Middle frontal gyrus (tissue), 1 donor: ENCODE data around the gene LMAN2L.
"Not testable (repeated sequence)": the region's sequence is repeated elsewhere in the genome, so short reads cannot be mapped to it uniquely, and the experiment has no call there.

ENCODE experiments used
- DNase-seq: peaks from one replicate; pipeline ENCODE4 v3.0.0-alpha.2; 2015; ENCODE audit warnings: low spot score; ENCODE audit errors: extremely low spot score

Gene LMAN2L

DNA sequence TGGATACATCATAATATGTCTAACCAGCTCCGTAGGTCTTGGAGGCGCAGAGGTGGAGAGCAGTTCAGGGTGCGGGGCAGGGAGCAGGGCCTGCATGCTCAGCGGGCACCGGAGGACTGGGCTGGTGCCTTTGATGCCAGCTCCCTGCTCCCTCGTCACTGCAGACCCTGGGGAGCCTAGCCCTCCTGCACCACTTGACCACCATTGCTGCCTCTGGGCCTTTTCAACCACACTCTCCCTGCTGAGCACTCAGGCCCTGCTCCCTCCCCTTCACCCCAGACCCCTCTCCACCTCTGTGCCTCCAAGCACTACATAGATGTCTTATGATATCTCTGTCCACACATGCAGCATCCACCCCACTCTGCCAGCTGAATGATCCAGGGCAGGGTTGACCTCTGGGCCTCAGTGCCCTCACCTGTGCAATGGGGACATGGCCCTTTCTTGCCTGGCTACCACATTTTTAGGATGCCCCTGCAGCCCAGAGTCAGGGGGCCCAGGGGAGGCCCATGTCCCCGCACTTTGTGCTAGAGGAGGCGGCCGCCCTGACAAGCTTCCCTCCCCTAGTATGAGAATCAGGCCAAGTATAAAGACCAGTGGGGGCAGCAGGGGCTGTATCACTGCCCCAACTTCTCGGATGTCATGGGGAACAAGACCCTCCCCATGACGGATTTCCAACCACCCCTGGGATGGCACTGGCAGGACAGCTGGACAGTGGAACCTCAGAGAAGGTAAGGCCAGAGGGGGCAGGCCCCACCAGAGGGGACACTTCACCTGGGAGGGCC is 51.0 kb downstream of the LMAN2L start:
- DNase-seq, result no peak

DNA sequence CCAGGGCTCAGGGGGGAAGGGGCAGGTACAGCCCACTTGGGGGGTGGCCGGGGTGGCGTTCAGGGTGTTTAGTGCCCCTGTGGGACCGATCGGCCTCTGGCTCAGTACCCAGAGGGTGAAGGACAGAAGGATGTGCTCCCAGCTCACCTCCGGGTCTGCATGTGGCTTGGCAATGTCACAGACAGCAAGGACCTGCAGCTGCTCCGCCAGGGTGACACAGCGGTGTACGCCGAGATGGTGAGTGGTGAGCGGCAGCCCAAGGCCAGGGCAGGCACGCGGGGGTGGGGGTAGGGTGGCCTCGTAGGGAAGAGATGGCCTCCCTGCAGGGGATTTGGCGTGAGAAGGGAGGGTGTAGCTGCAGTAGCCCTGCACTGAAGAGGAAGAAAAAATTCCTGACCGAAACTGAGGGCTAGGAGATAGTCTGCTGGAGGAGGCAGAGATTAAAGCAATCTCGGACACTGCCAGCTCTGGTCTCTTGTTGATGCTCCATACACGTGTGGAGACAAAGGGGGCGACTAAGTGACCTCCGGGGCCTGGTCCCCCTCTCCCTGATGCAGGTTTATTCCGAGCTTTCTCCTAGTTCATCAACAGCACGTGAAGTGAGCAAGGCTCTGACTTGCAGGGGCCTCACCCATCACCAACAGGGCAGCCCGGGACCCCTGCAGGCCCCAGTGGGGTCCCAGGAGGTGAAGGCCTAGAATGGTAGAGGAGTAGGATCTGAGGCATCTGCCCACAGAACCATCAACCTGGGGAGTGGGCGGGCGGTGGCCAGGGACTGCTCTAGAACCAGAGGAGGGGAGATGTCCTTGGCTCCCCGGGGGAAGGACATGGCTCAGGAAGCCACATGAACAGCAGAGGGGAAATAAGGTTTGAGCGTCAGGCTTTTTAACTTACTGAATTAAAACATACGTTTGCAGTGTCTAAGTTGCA is 51.9 kb downstream of the LMAN2L start:
- DNase-seq, result no peak

DNA sequence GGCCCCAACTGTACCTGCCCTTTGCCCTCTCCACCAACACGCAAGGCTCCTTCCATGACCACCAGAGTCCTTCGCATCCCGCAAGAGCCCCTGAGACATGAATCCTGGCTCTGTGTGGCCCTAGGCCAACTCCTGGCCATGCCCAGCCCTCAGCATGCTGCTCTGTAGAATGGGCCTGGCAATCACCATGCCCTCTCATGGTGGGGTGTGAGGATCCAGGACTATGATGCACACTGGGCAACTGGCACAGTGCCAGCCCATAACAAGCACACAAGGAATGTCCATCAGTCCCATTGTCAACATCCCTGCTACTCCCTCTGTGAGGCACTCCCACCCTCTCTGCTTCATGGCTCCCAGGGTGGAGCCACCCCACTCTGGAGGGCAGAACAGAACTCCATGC is 52.6 kb downstream of the LMAN2L start:
- DNase-seq, result no peak

DNA sequence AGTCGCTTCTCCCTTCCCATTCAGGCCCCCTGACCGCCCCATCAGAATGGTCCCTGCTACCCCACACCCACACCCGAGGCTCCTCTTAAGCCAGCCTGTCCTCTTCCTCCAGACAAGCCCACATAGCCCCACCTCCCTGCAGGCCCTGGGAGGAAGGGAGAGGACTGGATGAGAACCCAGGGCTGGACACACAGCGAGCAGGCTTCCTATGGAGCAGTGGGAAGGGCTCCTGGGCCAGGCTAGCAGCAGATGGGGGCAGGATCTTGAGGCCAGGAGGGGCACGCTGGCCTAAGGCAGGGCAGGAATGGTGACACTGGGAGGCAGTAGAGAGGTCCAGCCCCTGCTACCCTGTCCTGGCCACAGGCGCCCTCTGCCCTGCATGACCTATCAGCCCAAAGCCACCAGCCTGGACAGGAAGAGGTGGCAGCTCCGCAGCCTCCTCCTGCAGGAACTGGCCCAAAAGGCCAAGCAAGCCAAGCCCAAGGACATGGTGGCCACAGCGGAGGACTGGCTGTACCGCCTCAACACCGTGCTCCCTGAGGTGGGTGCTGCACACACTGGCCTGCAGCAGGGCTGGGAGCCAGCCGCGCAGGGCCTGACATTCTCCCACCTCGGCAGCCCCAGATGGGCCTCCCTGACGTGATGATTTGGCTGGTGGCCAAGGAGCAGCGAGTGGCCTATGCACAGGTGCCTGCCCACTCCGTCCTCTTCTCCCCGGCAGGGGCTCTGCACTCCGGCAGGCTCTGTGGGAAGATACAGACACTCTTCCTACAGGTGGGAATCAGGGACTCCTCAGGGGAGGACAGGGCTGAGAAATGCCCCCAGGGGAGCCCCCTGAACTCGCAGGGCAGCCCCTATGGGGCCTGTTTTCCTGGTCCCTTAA is 54.0 kb downstream of the LMAN2L start:
- no peak for DNase-seq

DNA sequence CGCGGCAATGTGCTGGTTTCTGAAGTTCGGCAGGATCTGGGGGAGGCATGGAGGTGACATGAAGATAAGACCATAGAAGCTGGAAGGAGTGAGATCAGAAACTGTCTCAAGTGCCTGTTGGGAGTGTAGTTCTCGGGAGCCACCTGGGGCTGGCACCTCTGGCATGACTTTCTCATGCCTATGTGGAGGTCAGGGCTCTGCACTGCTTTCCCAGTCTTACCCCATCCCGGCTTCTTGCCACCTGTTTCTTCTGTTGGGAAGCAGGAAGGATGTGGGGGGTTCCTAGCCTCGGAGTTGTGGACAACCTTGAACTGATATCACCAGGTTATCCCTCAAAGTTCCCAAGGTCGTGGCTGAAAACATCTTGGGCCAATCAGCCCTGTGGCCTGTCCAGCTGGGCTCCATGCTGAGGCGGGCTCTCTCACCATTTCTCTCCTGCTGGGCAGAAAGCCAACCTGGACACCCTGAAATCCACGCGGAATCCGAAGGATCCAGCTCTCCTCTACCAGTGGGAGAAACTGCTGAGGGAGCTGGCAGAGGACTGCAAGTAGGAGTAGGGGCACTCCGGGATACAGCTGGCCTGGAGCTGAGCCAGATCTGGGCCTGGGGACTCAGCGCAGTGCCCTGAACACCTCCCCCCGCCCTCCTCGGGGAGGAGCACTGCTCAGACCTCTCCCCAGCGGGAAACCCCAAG is 54.8 kb downstream of the LMAN2L start:
- no peak for DNase-seq

DNA sequence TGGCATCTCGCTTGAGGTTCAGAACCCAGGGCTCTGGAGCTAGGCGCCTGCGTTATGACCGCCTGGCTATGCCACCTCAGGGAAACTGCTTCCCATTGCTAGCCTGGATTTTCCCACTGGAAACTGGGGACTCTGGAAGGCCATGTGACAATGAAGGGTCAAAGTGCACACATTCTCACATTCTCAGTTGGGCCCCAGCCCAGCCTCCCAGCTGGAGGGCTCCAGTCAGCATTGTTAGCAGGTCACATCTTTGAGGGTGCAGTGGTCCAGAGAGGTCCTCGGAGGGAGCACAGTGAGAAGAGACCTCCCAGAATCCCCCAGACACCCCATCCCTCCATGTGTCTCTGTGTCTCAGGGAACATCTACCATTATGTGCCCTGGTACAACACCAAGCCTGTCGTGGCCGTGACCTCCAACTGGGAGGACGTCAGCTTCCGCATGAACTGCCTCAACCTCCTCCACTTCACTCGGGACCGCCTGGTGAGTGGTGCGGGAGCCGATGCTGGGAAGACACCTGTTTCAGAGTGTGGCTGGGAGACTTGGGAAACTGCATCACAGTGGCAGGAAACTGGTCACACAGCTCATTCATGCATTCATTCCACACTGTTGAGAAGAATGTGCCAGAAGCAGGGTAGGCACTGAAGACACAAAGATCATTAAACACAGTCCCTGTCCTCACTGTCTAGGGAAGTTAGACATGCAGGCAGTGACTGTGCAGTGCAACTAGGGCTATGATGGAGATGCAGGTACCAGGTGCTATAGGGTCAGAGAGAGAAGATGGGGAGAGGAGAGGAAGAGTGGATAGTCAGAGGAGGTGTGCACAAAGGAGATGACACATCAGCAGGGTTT is 55.7 kb downstream of the LMAN2L start:
- no peak for DNase-seq

DNA sequence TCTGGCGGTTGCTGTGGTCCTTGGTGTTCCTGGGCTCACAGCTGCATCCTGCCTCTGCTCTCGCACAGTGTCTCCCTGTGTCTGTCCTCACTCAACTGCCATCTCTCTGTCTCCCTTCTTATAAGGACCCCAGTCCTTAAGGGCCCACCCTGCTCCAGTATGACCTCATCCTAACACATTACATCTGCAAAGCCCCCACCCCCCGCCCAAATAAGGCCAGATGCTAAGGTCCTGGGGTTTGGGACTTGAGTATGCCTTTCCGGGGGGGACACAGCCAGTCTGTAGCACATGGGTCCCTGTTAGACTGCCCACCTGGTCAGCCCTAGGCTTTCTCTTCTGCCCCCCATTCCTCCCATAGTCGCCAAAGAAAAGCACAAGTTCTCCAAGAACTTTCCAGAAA is 56.6 kb downstream of the LMAN2L start:
- no peak for DNase-seq

DNA sequence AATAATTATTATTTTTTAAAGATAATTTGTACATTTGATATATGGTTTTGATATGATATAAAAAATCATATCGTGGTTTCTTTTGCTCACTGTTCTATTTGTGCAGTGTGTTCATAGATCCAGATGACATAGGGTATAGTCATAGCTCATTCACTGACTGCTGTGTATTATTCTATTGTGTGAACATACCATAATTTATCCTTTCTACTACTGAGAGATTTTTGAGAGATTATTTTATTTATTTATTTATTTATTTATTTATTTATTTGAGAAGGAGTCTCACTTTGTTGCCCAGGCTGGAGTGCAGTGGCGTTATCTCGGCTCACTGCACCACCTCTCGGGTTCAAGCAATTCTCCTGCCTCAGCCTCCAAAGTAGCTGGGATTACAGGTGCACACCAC is 58.3 kb downstream of the LMAN2L start:
- no peak for DNase-seq

DNA sequence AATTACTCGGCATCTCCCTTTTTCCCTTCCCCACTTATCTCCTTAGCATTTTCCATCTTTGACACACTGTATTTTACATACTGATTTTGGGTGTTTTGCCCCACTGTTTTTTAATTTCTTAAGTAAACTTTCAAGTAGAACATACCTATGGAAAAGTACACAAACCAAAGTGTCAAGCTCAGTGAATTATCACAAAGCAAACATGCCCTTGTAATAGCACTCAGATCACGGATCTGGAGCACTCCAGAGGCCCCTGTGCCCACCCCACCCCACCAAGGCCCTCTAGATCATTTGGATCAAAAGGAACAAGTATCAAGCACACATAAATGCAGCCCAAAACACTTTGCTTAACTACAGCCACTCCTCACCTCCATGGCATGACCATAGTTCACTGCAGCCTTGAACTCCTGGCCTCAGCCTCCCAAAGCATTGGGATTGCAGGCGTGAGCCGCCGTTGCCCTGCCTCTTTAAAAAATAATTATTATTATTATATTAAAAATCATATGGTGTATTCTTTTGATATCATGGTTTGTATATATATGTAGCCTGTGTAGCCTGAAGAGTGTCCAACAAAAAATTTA is 59.2 kb downstream of the LMAN2L start:
- no peak for DNase-seq

DNA sequence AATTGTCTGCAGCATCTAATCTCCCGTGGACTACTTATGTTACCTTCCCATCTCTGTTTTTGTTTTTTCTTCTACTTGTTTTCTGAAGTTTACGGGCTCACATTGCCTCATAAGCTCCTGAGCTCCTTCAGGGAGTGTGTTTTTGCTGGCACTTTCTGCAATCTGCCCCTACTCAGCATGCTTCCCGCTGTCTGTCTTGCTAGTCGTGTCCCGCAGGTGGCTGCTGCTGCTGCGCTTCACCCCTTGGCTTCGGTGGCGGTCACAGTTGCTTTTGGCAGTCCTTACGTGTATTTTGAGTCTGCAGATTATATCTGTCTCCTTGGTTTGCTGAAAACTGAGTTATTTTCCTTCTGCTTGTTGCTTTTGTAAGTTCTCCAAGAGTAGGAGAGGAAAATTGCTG is 60.0 kb downstream of the LMAN2L start:
- no peak for DNase-seq

DNA sequence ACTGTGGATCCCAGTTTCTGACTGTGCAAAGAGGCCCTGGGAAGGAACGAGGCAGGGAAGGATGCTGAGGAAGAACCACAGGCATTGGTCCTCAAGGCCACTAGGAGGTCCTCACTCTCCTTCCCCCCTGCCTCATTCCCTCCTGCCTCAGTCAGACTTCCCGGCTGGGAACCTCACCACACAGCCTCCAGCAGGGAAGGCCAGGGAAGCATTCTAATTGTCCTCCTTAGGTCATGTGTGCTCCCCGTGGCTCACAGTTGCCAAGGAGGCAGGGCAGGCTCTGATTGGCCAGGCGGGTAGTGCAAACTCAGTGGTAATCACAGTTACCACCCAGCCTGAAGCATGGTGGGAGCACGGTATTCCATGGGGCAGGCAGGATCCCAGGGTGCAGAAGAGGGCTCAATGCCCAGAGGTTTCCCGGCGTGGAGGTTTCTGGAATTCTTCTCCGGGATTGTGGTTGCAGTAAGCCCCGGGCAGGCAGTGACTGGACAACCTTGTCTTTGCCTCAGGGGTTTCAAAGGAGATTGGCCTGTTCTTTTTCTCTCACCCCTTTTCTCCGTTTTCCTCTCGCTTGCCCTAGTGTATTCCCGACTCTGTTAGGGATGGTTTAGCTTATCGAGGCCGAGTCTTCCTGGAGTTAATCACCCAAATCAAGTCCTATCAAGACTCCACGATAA is 70.2 kb downstream of the LMAN2L start:
- no peak for DNase-seq

DNA sequence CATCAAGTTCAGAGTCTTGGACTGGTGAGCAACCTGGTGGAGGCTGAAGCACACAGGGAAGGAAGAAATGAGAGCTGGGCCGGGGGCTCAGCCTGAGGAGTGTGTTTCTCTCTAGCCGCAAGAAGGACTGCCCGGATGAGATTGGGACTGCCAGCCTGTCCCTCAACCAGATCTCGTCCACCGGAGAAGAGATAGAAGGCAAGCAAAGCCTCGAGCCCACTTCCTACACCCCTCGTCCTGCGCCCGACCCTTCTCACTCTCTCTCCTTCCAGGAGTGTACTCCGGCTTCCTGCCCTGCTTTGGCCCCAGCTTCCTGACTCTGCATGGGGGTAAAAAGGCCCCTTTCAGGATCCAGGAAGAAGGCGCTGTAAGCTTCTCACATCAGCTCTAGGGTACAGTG is 71.1 kb downstream of the LMAN2L start:
- DNase-seq, result no peak

DNA sequence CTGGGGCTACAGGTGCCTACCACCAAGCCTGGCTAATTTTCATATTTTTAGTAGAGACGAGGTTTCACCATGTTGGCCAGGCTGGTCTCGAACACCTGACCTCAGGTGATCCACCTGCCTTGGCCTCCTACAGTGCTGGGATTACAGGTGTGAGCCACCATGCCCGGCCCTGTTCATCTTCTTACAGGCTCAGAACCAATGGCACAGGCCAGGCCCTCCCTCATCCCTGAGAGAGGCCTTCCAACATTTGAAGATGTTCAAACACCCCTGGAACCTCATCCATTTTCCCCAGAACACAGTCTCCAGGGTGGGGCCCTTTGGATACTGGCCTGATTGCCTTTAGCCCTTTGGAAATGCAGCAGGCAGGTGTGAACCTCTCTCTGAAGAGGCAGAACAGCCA is 74.1 kb downstream of the LMAN2L start:
- not testable (repeated sequence) for DNase-seq

DNA sequence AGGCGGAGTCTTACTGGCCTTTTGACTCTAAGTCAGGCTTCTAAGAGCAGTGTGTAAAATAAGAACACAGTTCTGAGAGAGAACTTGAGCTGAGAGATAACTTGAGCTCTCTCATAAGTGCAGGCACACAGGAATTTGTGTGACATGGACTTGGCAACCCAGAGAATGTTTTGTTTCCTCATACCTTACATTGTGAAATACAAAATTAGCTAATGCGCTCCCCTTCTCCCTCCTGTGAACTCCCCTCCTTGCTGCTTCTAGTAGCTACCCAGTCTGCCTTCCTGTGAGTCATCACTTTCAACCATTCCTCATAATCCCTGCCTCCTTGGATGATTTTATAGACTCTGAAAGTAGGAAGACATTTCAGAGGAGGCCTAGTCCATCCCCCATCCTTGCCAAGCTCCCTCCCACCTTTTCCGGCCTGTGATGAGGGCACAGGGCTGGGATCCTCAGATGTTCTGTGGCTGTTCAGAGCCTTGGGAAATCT is 74.7 kb downstream of the LMAN2L start:
- no peak for DNase-seq

DNA sequence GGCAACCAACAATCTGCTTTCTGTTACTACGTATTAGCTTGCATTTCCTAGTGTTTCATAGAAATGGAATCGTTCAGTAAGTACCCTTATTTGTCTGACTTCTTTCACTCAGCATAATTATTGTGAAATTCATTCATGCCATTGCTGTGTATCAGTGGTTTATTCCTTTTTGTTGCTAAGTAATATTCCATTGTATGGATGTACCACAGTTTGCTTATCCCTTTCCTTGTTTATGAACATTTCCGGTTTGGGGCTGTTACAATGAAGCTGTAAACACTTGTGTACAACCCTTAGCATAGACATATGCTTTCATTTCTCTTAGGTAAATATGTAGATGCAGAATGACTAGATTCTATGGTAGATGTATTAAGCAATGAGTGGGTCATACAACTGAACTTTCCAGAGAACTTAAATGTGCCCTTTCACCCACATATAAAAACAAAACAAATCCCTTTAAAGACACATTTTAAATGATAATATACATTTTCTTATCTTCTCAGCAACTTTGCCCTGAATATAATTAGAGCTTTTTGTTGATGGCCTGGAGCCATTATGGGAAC is 75.4 kb downstream of the LMAN2L start:
- DNase-seq, result no peak

DNA sequence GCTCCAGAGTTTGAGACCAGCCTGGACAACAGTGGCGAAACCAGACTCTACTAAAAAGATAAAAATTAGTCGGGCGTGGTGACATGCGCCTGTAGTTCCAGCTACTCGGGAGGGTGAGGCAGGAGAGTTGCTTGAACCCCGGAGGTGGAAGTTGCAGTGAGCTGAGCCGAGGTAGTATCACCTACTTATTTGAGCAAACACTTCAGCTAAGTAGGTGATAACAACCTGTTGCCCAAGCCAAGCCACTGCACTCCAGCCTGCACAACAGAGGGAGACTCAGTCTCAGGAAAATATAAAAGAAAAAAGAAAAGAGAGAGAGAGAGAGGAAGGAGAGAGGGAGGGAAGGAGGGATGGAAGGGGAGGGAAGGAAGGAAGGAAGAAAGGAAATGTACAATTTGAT is 76.0 kb downstream of the LMAN2L start:
- DNase-seq, result no peak

DNA sequence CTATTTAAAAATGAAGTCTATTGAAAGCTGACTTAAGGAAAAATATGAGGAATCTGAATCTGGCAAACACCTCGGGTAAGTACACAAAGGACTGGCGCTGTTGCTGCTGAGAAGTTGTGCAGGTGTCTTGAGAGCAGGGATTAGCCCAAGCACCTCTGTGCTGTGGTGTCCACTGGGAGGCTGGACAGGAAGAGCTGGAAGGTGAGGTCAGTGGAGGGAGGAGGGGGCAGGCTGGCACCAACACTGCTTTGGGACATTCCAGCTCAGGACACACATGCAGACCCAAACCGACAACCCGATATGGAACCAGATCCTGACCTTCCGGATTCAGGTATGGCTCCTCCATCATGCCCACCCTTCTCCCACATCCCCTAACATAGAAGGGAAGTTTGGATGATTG is 76.7 kb downstream of the LMAN2L start:
- no peak for DNase-seq

DNA sequence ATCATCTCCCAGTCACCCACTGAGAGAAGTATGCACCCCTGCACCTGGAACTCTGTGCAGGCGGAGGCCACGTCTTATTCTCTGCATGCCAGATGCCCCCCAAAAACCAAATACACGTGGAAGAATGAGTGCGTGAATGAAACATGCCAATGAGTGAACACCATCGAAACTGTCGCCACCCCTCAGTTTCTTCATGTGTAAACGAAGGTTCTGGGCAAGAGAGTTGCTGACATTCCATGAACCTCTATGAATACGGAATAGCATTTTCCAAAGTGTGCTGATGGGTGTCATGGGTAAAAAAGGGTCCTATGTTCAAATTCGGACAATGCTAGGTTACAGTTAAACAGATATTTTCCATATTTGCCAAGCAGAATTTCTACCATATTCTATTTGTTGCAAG is 77.5 kb downstream of the LMAN2L start:
- no peak for DNase-seq

DNA sequence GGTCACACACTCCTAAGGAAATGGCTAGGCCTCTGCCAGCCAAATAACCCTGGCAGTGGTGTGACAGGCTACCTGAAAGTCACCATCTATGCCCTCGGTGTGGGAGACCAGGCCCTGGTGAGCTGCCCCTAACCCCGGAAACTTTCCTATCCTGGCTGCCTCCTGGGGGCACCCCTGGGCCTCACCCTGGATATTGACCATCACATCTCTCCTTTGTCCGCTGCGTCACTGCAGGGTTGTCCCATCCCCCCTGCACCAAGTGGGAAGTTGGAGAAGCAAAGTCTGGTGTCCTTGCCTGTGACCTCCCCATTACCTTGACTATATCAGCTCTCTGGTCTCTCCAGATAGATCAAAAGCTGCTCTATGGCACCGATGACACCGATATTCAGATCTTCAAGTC is 78.5 kb downstream of the LMAN2L start:
- no peak for DNase-seq
